Esophagus muscularis mucosa (tissue), 4 donors: ENCODE results near the gene TFF2. TPM values are rescaled to one million over a fixed set of nuclear protein-coding genes. Genes with fewer than 3 reads are reported as not detected.

ENCODE experiments used
- DNase-seq: peaks from one replicate; pipeline ENCODE4 v3.0.0-alpha.2; 2017; ENCODE audit errors: extremely low spot score
- H3K27ac ChIP-seq, 4 donors: fragments of 200-600 bp; sonication (generic); replicated peaks in 1 of 4; 1 replicate in 3 of 4; 2 replicates in 1 of 4; pipeline ENCODE4 v1.5.1; 2016 to 2019; ENCODE audit warnings: mild to moderate bottlenecking in 1 of 4
- H3K27me3 ChIP-seq, 4 donors: fragments of 200-600 bp; sonication (generic); one replicate each; pipeline versions ENCODE4 v1.5.1 to v1.6.0; 2016 to 2019
- H3K36me3 ChIP-seq, 4 donors: fragments of 200-600 bp; sonication (generic); one replicate each; pipeline ENCODE4 v1.5.1; 2016 to 2019
- H3K4me1 ChIP-seq, 4 donors: fragments of 200-600 bp; sonication (generic); one replicate each; pipeline ENCODE4 v1.5.1; 2016 to 2019
- H3K4me3 ChIP-seq, 4 donors: fragments of 200-600 bp; sonication (generic); 1 replicate in 2 of 4; 2 replicates in 2 of 4; pipeline ENCODE4 v1.5.1; 2016 to 2019; ENCODE audit warnings: mild to moderate bottlenecking in 4 of 4, moderate library complexity in 1 of 4
- H3K9me3 ChIP-seq, 4 donors: fragments of 200-600 bp; sonication (generic); 1 replicate in 3 of 4; 2 replicates in 1 of 4; pipeline ENCODE4 v1.5.1; 2016 to 2019
- EP300 ChIP-seq: sonication (generic); formaldehyde crosslinking; IDR thresholded peaks from one replicate; pipeline ENCODE4 v1.6.1; 2017; ENCODE audit warnings: antibody characterized with exemption
- POLR2A ChIP-seq: fragments of 450-650 bp; IDR thresholded peaks from one replicate; pipeline ENCODE4 v1.6.1; 2017; ENCODE audit warnings: antibody characterized with exemption, moderate library complexity, mild to moderate bottlenecking, low read depth
- POLR2AphosphoS5 ChIP-seq, 2 donors: sonication (generic); formaldehyde crosslinking; IDR thresholded peaks; one replicate each; pipeline ENCODE4 v1.6.1; 2017; ENCODE audit warnings: antibody characterized with exemption in 2 of 2
- WGBS: methylation state at CpG from one replicate; pipeline ENCODE4 v1.1.5; 2018; 5-methylcytosine and 5-hydroxymethylcytosine counted together
- intact Hi-C: fragments of 100-400 bp; cut with DNase I; formaldehyde crosslinking; loops from one replicate; pipeline ENCODE4 v1.15.1; 2023
- total RNA-seq, 4 donors: library from RNA; depleted of rRNA; stranded (reverse); fragments of >200 nt; gene quantifications; one replicate each; pipeline versions ENCODE4 v1.1.0 to v1.2.1, GENCODE V29; 2016
- TF ChIP-seq, protein P1 (sequence below), 3 experiments: fragments of 200-600 bp in 2 of 3; fragments of 450-650 bp in 1 of 3; sonication (generic) in 2 of 3; IDR thresholded peaks; one replicate each; pipeline ENCODE4 v1.5.1; 2017 to 2019; ENCODE audit warnings: antibody characterized with exemption in 3 of 3, mild to moderate bottlenecking in 2 of 3, moderate library complexity in 1 of 3

TFF2 gene
- total RNA-seq, 4 donors from 2014 or later = not detected

DNA sequence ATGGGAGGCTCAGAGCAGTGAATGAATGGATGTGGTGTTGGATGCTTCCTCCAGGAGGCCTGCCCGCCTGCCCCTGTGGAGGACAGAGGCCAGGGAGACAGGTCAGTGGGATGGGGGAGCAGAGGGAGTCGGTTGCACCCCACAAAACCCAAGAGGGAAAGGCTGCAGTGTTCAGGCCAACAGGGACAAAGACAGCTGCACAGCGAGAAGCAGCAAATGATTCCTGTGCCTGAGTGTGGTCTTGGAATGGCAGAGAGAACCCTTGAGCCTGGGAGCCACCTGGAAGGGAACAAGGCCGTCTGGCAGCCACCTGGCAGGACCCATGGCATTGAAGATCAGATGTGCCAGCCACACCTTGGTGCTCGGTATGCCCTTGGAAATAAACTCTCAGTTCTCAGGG is 43.7 kb downstream of the TFF2 start:
- no peak for DNase-seq

DNA sequence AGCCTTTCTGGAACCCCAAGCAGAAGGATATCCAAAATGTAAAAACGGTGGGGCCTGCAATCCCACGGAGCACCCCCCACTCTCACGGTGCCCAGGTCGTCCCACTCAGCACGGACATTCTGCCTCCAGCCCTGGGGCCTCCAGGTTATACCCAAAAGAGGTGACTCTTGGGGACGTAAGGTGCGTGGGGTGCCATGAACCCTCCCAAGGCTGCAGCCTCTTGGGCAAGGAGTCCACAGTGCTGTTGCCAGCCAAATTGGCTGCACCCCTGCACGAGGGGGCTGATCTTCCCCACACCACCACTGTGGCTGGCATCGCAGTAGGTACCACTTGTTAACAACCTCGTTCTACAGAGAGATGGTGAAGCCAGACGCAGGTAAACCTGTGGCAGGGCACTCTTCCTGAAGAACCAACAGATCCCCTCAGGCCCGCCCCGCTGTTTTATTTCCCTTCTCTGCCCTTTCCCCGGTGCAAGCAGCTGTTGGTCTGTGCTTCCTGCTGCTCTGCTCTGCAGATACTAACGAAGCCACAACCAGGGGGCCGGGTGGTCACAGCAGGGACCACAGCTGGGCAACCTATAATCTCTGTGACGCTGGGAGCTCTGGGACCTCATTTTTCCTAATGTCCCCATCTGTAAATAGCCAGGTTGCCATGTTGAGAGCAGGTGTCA is 44.3 kb downstream of the TFF2 start:
- Histone ChIP-seq H3K27ac (no peak overlapping the region), H3K9me3 (no peaks in the 10 kb centered on the region), H3K27me3 (peaks cover 0 to 53% (median 12%) of the 10 kb centered on the region in 4 donors), H3K4me3 (no peak overlapping the region), H3K4me1 (peaks cover 12 to 23% (median 18%) of the 10 kb centered on the region in 4 donors), H3K36me3 (no peaks in the 10 kb centered on the region)
- intact Hi-C loops = no loop called here
- no peak for DNase-seq
- WGBS = 71% methylated on average over 6 of the region's 17 CpGs
- TF ChIP-seq POLR2A = no peak
- no peak for TF ChIP-seq EP300
- TF ChIP-seq, protein P1, sequence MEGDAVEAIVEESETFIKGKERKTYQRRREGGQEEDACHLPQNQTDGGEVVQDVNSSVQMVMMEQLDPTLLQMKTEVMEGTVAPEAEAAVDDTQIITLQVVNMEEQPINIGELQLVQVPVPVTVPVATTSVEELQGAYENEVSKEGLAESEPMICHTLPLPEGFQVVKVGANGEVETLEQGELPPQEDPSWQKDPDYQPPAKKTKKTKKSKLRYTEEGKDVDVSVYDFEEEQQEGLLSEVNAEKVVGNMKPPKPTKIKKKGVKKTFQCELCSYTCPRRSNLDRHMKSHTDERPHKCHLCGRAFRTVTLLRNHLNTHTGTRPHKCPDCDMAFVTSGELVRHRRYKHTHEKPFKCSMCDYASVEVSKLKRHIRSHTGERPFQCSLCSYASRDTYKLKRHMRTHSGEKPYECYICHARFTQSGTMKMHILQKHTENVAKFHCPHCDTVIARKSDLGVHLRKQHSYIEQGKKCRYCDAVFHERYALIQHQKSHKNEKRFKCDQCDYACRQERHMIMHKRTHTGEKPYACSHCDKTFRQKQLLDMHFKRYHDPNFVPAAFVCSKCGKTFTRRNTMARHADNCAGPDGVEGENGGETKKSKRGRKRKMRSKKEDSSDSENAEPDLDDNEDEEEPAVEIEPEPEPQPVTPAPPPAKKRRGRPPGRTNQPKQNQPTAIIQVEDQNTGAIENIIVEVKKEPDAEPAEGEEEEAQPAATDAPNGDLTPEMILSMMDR (IDR thresholded peaks at IDR 0.05) = no peak
- no peak for TF ChIP-seq POLR2AphosphoS5 (IDR thresholded peaks at IDR 0.05)

More for the DNA sequence above, 43.7 kb downstream of the TFF2 start:
- TF ChIP-seq EP300 (no peak), POLR2AphosphoS5 (IDR thresholded peaks at IDR 0.05) (no peak), POLR2A (no peak)
- TF ChIP-seq, protein P1 (IDR thresholded peaks at IDR 0.05) = no peak
- Histone ChIP-seq H3K4me3 (no peak overlapping the region), H3K4me1 (peaks cover 12 to 20% (median 15%) of the 10 kb centered on the region in 4 donors), H3K9me3 (no peaks in the 10 kb centered on the region), H3K36me3 (no peaks in the 10 kb centered on the region), H3K27ac (no peak overlapping the region), H3K27me3 (peaks cover 0 to 53% (median 12%) of the 10 kb centered on the region in 4 donors)
- intact Hi-C loops = no loop called here
- 86% methylated on average over 5 of the region's 5 CpGs for WGBS

DNA sequence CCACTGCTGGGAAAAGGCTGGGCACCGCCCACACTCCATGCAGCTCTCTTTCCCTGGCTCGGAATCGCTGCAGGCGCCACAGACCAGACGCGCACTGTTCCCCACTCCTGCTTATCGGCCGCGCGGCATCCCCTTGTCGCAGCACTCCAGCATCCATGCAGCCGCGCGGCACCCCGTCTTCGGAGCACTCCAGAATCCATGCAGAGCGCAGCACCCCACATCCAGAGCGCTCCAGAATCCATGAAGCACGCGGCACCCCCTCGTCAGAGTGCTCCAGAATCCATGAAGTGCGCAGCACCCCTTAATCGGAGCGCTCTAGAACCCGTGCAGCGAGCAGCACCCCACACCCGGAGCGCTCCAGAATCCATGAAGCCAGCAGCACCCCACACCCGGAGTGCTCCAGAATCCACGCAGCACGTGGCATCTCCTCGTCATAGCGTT is 45.1 kb downstream of the TFF2 start:
- Histone ChIP-seq H3K27me3 (peaks cover 0 to 53% (median 12%) of the 10 kb centered on the region in 4 donors), H3K4me3 (no peak overlapping the region), H3K9me3 (no peaks in the 10 kb centered on the region), H3K36me3 (no peaks in the 10 kb centered on the region), H3K27ac (no peak overlapping the region), H3K4me1 (peaks cover 19 to 24% (median 21%) of the 10 kb centered on the region in 4 donors)
- DNase-seq = no peak
- intact Hi-C loops = no loop called here
- WGBS = 93% methylated on average over 32 of the region's 33 CpGs
- TF ChIP-seq EP300 = no peak
- no peak for TF ChIP-seq POLR2A
- no peak for TF ChIP-seq POLR2AphosphoS5 (IDR thresholded peaks at IDR 0.05)
- TF ChIP-seq, protein P1 (IDR thresholded peaks at IDR 0.05) = no peak

DNA sequence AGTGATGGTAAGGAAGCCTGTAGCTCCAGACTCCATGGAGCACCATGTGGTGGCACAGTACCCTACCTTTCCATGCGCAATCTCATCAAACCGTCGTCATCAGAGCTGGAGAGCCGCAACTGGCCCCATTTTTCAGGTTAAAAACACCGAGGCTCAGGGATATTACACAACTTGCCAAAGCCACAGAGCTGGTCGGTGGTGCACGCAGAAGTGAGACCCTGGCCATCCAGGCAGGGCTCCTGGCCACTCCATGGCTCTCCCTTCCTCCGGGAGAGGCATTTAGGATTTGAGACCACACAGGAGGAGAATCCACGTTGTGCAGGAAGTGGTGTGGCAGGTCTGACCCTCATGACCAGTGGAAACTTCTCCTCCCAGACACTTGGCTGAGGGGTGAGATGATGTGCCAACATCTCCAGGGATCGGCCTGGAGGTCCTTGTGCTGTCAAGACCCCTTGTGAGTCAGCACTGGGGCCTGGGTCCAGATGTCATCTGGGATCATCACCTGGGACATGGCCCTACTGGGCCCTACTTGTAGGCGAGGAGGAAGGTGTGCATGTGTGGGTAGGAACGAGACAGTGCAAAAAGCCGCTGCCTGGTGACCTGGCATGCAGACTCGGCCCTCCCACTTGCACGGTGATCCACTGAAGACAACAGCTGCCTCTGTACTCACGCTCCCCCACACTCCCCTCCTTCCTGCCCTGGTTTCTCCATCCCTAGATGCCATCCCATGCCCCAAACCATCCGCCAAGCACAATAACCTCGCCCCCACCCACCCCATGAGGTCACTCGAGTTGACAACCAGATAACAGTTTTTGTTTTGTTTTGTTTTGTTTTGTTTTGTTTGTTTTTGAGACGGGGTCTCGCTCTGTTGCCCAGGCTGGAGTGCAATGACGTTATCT is 46.0 kb downstream of the TFF2 start:
- Histone ChIP-seq H3K36me3 (no peaks in the 10 kb centered on the region), H3K27ac (no peak overlapping the region), H3K4me1 (peaks cover 17 to 22% (median 20%) of the 10 kb centered on the region in 4 donors), H3K4me3 (no peak overlapping the region), H3K9me3 (no peaks in the 10 kb centered on the region), H3K27me3 (peaks cover 0 to 43% (median 11%) of the 10 kb centered on the region in 4 donors)
- TF ChIP-seq, protein P1 (IDR thresholded peaks at IDR 0.05) = no peak
- TF ChIP-seq POLR2AphosphoS5 (IDR thresholded peaks at IDR 0.05) = no peak
- no peak for TF ChIP-seq EP300
- TF ChIP-seq POLR2A = no peak
- no peak for DNase-seq
- WGBS = 85% methylated on average over 22 of the region's 22 CpGs
- intact Hi-C loops = no loop called here
